Kidney epithelial cell (primary cell): ENCODE data around the gene CACNA1A. TPM values are rescaled to one million over a fixed set of nuclear protein-coding genes. Genes with fewer than 3 reads are reported as not detected.
"Not testable (repeated sequence)": the region's sequence is repeated elsewhere in the genome, so short reads cannot be mapped to it uniquely, and the experiment has no call there.

Experiments used
- DNase-seq: peaks from one replicate; pipeline ENCODE4 v3.0.0-alpha.2; 2010; ENCODE audit warnings: low read depth
- H3K27me3 ChIP-seq: 2 replicates; pipeline ENCODE4 v1.6.0; 2011; ENCODE audit warnings: low read length; ENCODE audit not compliant: control insufficient read depth, insufficient read depth
- H3K36me3 ChIP-seq: 2 replicates; pipeline ENCODE4 v1.5.1; 2011; ENCODE audit warnings: low read length; ENCODE audit not compliant: control insufficient read depth, insufficient read depth
- H3K4me3 ChIP-seq: 2 replicates; pipeline ENCODE4 v1.5.1; 2011; ENCODE audit warnings: low read depth, mild to moderate bottlenecking, control low read depth, low read length
- CTCF ChIP-seq: IDR thresholded peaks from 2 replicates; pipeline ENCODE4 v1.5.1; 2011; ENCODE audit warnings: mild to moderate bottlenecking, moderate library complexity, low read length, control low read depth, inconsistent platforms; ENCODE audit not compliant: insufficient read depth, poor library complexity, severe bottlenecking
- total RNA-seq: library from RNA; depleted of rRNA; stranded (reverse); fragments of >200 nt; gene quantifications from 2 replicates; pipeline ENCODE4 v1.2.3, GENCODE V29; 2015

The CACNA1A gene
- total RNA-seq, 1 donor from 2014 or later = 0.29 TPM

GRCh38 chr19:13541554-13541953 lies 35.3 kb upstream of the CACNA1A start:
- H3K4me3 ChIP-seq = no peak overlapping the region
- no peaks in the 10 kb centered on the region for H3K36me3 ChIP-seq
- TF ChIP-seq CTCF = no peak
- H3K27me3 ChIP-seq = no peaks in the 10 kb centered on the region
- no peak for DNase-seq

GRCh38 chr19:13539332-13539731 lies 33.1 kb upstream of the CACNA1A start:
- no peaks in the 10 kb centered on the region for H3K36me3 ChIP-seq
- H3K4me3 ChIP-seq = no peak overlapping the region
- no peaks in the 10 kb centered on the region for H3K27me3 ChIP-seq
- no peak for DNase-seq
- TF ChIP-seq CTCF = no peak

- H3K4me3 ChIP-seq = no peak overlapping the region
- no peaks in the 10 kb centered on the region for H3K36me3 ChIP-seq
- TF ChIP-seq CTCF = no peak
- H3K27me3 ChIP-seq = no peaks in the 10 kb centered on the region
- DNase-seq = no peak
Measured at GRCh38 chr19:13538601-13539253, 32.4 kb upstream of the CACNA1A start.

GRCh38 chr19:13537454-13537853 lies 31.2 kb upstream of the CACNA1A start:
- TF ChIP-seq CTCF = no peak
- H3K27me3 ChIP-seq = no peaks in the 10 kb centered on the region
- H3K4me3 ChIP-seq = no peak overlapping the region
- H3K36me3 ChIP-seq = no peaks in the 10 kb centered on the region
- DNase-seq = no peak

- H3K36me3 ChIP-seq = no peaks in the 10 kb centered on the region
- no peak overlapping the region for H3K4me3 ChIP-seq
- no peak for TF ChIP-seq CTCF
- DNase-seq = no peak
- no peaks in the 10 kb centered on the region for H3K27me3 ChIP-seq
Measured at GRCh38 chr19:13530720-13531119, 24.4 kb upstream of the CACNA1A start.

GRCh38 chr19:13529721-13530120 lies 23.4 kb upstream of the CACNA1A start:
- not testable (repeated sequence) for H3K27me3 ChIP-seq, H3K4me3 ChIP-seq, DNase-seq, H3K36me3 ChIP-seq
